ENCODE data around the gene MYLIP.

DNA sequence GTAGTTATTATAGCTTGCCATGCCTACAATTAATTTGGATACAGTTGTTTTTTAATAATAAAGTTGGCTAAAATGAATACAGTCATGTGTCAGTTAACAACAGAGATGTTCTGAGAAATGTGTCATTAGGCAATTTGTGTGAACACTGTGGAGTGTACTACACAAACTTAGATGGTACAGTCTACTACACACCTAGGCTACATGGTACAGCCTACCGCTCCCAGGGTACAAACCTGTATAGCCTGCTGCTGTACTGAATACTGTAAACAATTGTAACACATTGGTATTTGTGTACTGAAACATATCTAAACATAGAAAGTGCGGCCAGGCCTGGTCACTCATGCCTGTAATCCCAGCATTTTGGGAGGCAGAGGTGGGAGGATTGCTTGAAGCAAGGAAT, 50.2 kb downstream of the MYLIP start:
- TF ChIP-seq, protein P1, sequence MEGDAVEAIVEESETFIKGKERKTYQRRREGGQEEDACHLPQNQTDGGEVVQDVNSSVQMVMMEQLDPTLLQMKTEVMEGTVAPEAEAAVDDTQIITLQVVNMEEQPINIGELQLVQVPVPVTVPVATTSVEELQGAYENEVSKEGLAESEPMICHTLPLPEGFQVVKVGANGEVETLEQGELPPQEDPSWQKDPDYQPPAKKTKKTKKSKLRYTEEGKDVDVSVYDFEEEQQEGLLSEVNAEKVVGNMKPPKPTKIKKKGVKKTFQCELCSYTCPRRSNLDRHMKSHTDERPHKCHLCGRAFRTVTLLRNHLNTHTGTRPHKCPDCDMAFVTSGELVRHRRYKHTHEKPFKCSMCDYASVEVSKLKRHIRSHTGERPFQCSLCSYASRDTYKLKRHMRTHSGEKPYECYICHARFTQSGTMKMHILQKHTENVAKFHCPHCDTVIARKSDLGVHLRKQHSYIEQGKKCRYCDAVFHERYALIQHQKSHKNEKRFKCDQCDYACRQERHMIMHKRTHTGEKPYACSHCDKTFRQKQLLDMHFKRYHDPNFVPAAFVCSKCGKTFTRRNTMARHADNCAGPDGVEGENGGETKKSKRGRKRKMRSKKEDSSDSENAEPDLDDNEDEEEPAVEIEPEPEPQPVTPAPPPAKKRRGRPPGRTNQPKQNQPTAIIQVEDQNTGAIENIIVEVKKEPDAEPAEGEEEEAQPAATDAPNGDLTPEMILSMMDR (IDR thresholded peaks at IDR 0.05), result no peak
- TF ChIP-seq POLR2A (IDR thresholded peaks at IDR 0.05) (no peak), EP300 (IDR thresholded peaks at IDR 0.05) (no peak), POLR2AphosphoS5 (IDR thresholded peaks at IDR 0.05) (no peak)

All from gastroesophageal sphincter (tissue), 3 donors.